GM18507 (cell line): ENCODE measurements around the gene KLK15.
A peak's percentile ranks its signal among the peaks of the same experiment; 100 is the strongest.

ENCODE experiments used
- DNase-seq: peaks from one replicate; pipeline ENCODE4 v3.0.0; 2011; ENCODE audit warnings: low read depth; ENCODE audit not compliant: insufficient read length; ENCODE audit errors: extremely low spot score
- FAIRE-seq: peaks from 2 replicates; lab custom pipeline; 2011; peaks lifted over from hg19 to GRCh38; lab: Jason Lieb, UNC

Gene KLK15, protein sequence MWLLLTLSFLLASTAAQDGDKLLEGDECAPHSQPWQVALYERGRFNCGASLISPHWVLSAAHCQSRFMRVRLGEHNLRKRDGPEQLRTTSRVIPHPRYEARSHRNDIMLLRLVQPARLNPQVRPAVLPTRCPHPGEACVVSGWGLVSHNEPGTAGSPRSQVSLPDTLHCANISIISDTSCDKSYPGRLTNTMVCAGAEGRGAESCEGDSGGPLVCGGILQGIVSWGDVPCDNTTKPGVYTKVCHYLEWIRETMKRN

GRCh38 chr19:50833117-50833801 lies at the start of gene KLK15:
TSS of gene KLK15 (minus strand) at chr19:50833574. CDS start at chr19:50831492, 2,082 bp downstream.
- no peak for FAIRE-seq
- no peak for DNase-seq

DNA sequence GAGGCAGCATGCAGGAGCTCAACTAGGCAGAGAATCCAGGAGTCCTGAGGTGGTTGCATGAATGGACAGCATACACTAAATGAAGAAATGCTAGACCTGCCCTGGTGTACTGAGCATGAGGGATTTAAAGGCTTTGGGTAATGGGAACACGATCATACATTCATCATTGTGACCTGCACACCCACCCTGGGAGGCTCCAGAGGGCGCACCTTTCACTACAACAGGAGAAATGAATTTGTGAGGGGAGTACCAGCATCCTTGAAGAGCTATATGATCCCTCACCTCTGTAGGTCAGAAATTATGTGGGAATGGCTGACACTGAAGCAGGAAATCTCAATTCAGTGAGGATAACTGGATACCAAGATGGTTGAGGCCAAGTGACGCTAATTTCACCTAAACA lies 48.8 kb upstream of the KLK15 start:
- FAIRE-seq, result no peak
- no peak for DNase-seq

DNA sequence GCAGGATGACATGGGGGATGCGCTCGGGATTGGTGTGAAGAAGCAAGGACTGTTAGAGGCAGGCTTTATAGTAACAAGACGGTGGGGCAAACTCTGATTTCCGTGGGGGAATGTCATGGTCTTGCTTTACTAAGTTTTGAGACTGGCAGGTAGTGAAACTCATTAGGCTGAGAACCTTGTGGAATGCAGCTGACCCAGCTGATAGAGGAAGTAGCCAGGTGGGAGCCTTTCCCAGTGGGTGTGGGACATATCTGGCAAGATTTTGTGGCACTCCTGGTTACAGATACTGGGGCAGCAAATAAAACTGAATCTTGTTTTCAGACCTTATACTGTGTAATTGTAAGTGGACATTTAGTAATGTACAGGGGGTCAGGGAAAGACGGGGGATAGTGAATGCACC lies 46.9 kb upstream of the KLK15 start:
- no peak for FAIRE-seq
- DNase-seq, result no peak

- DNase-seq (no peak), FAIRE-seq (no peak)
These were observed 45.5 kb upstream of the KLK15 start for GRCh38 chr19:50878851-50879250.

GRCh38 chr19:50877338-50877737 lies 44.0 kb upstream of the KLK15 start:
- DNase-seq (no peak), FAIRE-seq (no peak)

- DNase-seq, result no peak
- FAIRE-seq, result no peak
These were observed 43.1 kb upstream of the KLK15 start for GRCh38 chr19:50876456-50876855.

- DNase-seq, result no peak
- peak; percentile 64 for FAIRE-seq
These were observed 42.5 kb upstream of the KLK15 start for GRCh38 chr19:50875795-50876422.

GRCh38 chr19:50874211-50874610 lies 40.8 kb upstream of the KLK15 start:
- DNase-seq (no peak), FAIRE-seq (no peak)

DNA sequence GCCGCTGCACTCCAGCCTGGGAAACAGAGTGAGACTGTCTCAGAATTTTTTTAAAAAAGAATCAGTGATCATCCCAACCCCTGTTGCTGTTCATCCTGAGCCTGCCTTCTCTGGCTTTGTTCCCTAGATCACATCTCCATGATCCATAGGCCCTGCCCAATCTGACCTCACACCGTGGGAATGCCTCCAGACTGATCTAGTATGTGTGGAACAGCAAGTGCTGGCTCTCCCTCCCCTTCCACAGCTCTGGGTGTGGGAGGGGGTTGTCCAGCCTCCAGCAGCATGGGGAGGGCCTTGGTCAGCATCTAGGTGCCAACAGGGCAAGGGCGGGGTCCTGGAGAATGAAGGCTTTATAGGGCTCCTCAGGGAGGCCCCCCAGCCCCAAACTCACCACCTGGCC lies 39.7 kb upstream of the KLK15 start, which contains the start of gene KLK2:
KLK2 (plus strand) TSS at position 384 of the 400 bp plus-strand sequence. CDS start 35 bp downstream, outside the sequence.
- no peak for FAIRE-seq

DNA sequence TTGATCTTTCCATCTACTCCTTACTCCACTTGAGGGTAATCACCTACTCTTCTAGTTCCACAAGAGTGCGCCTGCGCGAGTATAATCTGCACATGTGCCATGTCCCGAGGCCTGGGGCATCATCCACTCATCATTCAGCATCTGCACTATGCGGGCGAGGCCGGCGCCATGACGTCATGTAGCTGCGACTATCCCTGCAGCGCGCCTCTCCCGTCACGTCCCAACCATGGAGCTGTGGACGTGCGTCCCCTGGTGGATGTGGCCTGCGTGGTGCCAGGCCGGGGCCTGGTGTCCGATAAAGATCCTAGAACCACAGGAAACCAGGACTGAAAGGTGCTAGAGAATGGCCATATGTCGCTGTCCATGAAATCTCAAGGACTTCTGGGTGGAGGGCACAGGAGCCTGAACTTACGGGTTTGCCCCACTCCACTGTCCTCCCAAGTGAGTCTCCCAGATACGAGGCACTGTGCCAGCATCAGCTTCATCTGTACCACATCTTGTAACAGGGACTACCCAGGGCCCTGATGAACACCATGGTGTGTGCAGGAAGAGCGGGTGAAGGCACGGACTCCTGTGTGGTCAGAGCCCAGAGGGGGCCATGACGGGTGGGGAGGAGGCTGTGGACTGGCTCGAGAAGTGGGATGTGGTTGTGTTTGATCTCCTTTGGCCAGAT lies 37.2 kb upstream of the KLK15 start:
- DNase-seq, result no peak
- no peak for FAIRE-seq

More for the DNA sequence above, 39.7 kb upstream of the KLK15 start, which contains the start of gene KLK2:
- no peak for DNase-seq

DNA sequence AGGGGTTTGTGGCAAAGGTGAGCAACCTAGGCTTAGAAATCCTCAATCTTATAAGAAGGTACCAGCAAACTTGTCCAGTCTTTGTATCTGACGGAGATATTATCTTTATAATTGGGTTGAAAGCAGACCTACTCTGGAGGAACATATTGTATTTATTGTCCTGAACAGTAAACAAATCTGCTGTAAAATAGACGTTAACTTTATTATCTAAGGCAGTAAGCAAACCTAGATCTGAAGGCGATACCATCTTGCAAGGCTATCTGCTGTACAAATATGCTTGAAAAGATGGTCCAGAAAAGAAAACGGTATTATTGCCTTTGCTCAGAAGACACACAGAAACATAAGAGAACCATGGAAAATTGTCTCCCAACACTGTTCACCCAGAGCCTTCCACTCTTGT lies 36.1 kb upstream of the KLK15 start:
- DNase-seq, result no peak

GRCh38 chr19:50861496-50862286 lies 28.3 kb upstream of the KLK15 start:
- DNase-seq, result no peak
- no peak for FAIRE-seq

More for the DNA sequence above, 36.1 kb upstream of the KLK15 start:
- FAIRE-seq, result no peak

GRCh38 chr19:50861010-50861409 lies 27.6 kb upstream of the KLK15 start:
- DNase-seq, result no peak
- FAIRE-seq, result no peak

DNA sequence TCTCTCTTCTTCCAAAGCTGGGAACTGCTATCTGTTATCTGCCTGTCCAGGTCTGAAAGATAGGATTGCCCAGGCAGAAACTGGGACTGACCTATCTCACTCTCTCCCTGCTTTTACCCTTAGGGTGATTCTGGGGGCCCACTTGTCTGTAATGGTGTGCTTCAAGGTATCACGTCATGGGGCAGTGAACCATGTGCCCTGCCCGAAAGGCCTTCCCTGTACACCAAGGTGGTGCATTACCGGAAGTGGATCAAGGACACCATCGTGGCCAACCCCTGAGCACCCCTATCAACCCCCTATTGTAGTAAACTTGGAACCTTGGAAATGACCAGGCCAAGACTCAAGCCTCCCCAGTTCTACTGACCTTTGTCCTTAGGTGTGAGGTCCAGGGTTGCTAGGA lies 26.5 kb upstream of the KLK15 start:
- no peak for DNase-seq

GRCh38 chr19:50858886-50859285 lies 25.5 kb upstream of the KLK15 start:
- no peak for DNase-seq
- no peak for FAIRE-seq

More for the DNA sequence above, 26.5 kb upstream of the KLK15 start:
- FAIRE-seq, result no peak

DNA sequence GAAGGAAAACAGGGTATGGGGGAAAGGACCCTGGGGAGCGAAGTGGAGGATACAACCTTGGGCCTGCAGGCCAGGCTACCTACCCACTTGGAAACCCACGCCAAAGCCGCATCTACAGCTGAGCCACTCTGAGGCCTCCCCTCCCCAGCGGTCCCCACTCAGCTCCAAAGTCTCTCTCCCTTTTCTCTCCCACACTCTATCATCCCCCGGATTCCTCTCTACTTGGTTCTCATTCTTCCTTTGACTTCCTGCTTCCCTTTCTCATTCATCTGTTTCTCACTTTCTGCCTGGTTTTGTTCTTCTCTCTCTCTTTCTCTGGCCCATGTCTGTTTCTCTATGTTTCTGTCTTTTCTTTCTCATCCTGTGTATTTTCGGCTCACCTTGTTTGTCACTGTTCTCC lies 24.0 kb upstream of the KLK15 start:
- DNase-seq, result no peak
- FAIRE-seq, result no peak

DNA sequence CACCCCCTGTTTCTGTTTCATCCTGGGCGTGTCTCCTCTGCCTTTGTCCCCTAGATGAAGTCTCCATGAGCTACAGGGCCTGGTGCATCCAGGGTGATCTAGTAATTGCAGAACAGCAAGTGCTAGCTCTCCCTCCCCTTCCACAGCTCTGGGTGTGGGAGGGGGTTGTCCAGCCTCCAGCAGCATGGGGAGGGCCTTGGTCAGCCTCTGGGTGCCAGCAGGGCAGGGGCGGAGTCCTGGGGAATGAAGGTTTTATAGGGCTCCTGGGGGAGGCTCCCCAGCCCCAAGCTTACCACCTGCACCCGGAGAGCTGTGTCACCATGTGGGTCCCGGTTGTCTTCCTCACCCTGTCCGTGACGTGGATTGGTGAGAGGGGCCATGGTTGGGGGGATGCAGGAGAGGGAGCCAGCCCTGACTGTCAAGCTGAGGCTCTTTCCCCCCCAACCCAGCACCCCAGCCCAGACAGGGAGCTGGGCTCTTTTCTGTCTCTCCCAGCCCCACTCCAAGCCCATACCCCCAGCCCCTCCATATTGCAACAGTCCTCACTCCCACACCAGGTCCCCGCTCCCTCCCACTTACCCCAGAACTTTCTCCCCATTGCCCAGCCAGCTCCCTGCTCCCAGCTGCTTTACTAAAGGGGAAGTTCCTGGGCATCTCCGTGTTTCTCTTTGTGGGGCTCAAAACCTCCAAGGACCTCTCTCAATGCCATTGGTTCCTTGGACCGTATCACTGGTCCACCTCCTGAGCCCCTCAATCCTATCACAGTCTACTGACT lies 21.4 kb upstream of the KLK15 start, which contains the start of gene KLK3:
KLK3 (plus strand) TSS at position 280 of the 775 bp plus-strand sequence; CDS start at position 321, 41 bp downstream.
- DNase-seq (no peak), FAIRE-seq (no peak)

DNA sequence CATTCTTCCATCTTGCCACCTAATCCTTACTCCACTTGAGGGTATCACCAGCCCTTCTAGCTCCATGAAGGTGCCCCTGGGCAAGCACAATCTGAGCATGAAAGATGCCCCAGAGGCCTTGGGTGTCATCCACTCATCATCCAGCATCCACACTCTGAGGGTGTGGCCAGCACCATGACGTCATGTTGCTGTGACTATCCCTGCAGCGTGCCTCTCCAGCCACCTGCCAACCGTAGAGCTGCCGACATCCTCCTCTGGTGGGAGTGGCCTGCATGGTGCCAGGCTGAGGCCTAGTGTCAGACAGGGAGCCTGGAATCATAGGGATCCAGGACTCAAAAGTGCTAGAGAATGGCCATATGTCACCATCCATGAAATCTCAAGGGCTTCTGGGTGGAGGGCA lies 18.2 kb upstream of the KLK15 start:
- FAIRE-seq (no peak), DNase-seq (no peak)
